Measurements from ENCODE around the gene ABHD8. TPM values are rescaled to one million over a fixed set of nuclear protein-coding genes. Genes with fewer than 3 reads are reported as not detected.

ABHD8 gene
- total and polyA plus RNA-seq, 2 of the 13 experiments (the other 11 are each of a cell fraction or from before 2014, with no cell fraction given): 6.3 to 7.2 TPM

DNA sequence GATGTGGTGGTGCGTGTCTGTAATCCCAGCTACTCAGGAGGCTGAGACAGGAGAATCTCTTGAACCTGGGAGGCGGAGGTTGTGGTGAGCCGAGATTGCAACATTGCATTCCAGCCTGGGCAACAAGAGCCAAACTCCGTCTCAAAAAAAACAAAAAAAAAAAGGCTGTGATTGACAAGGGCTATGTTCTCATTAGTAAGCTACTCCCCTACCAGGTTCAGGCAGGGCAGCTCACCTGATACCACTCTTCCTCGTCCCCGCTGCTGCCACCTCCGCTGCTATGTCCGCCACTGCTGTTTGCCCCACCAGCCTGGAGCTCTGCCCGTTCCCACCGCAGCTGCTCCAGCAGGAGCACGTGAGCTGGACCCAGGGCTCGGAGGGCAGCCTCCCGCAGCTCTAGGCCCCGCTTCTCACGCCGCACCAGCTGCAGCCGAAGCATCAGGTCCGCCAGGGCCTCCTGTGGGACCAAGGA is 48.0 kb downstream of the ABHD8 start (continued):
- TF ChIP-seq ZFP90 (CRISPR knock-in tag; IDR thresholded peaks at IDR 0.05; ENCODE audit: borderline replicate concordance) (no peak), ZNF329 (CRISPR knock-in tag; IDR thresholded peaks at IDR 0.05; ENCODE audit: low read depth) (no peak), ZNF460 (CRISPR knock-in tag; IDR thresholded peaks at IDR 0.05; ENCODE audit: borderline replicate concordance) (peak; percentile 80; the same call in 1 of the 2 replicates), CBFB (CRISPR knock-in tag; IDR thresholded peaks at IDR 0.05) (no peak; the same call in 1 of the 2 replicates), PAWR (CRISPR knock-in tag; IDR thresholded peaks at IDR 0.05; ENCODE audit: borderline replicate concordance) (no peak), HNRNPK (IDR thresholded peaks at IDR 0.05; ENCODE audit: low read depth, low read length, poor library complexity, severe bottlenecking) (no peak), HDAC2 (CRISPR knock-in tag; IDR thresholded peaks at IDR 0.05) (peak; percentile 10; the same call in 1 of the 2 replicates), PRMT3 (CRISPR knock-in tag; IDR thresholded peaks at IDR 0.05; ENCODE audit: borderline replicate concordance, low read depth) (no peak), SMARCE1 (IDR thresholded peaks at IDR 0.05; ENCODE audit: borderline replicate concordance) (no peak), RFX3 (CRISPR knock-in tag; IDR thresholded peaks at IDR 0.05) (no peak)
- TF ChIP-seq, protein P1, sequence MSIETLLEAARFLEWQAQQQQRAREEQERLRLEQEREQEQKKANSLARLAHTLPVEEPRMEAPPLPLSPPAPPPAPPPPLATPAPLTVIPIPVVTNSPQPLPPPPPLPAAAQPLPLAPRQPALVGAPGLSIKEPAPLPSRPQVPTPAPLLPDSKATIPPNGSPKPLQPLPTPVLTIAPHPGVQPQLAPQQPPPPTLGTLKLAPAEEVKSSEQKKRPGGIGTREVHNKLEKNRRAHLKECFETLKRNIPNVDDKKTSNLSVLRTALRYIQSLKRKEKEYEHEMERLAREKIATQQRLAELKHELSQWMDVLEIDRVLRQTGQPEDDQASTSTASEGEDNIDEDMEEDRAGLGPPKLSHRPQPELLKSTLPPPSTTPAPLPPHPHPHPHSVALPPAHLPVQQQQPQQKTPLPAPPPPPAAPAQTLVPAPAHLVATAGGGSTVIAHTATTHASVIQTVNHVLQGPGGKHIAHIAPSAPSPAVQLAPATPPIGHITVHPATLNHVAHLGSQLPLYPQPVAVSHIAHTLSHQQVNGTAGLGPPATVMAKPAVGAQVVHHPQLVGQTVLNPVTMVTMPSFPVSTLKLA (IDR thresholded peaks at IDR 0.05): no peak
- TF ChIP-seq, protein P2, sequence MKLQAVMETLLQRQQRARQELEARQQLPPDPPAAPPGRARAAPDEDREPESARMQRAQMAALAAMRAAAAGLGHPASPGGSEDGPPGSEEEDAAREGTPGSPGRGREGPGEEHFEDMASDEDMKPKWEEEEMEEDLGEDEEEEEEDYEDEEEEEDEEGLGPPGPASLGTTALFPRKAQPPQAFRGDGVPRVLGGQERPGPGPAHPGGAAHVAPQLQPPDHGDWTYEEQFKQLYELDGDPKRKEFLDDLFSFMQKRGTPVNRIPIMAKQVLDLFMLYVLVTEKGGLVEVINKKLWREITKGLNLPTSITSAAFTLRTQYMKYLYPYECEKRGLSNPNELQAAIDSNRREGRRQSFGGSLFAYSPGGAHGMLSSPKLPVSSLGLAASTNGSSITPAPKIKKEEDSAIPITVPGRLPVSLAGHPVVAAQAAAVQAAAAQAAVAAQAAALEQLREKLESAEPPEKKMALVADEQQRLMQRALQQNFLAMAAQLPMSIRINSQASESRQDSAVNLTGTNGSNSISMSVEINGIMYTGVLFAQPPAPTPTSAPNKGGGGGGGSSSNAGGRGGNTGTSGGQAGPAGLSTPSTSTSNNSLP (IDR thresholded peaks at IDR 0.05; ENCODE audit: low read depth, low read length): no peak
- TF ChIP-seq, protein P3, sequence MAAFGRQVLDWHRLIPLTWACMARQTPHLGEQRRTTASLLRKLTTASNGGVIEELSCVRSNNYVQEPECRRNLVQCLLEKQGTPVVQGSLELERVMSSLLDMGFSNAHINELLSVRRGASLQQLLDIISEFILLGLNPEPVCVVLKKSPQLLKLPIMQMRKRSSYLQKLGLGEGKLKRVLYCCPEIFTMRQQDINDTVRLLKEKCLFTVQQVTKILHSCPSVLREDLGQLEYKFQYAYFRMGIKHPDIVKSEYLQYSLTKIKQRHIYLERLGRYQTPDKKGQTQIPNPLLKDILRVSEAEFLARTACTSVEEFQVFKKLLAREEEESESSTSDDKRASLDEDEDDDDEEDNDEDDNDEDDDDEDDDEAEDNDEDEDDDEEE (CRISPR knock-in tag; IDR thresholded peaks at IDR 0.05): no peak
- TF ChIP-seq, protein P4, sequence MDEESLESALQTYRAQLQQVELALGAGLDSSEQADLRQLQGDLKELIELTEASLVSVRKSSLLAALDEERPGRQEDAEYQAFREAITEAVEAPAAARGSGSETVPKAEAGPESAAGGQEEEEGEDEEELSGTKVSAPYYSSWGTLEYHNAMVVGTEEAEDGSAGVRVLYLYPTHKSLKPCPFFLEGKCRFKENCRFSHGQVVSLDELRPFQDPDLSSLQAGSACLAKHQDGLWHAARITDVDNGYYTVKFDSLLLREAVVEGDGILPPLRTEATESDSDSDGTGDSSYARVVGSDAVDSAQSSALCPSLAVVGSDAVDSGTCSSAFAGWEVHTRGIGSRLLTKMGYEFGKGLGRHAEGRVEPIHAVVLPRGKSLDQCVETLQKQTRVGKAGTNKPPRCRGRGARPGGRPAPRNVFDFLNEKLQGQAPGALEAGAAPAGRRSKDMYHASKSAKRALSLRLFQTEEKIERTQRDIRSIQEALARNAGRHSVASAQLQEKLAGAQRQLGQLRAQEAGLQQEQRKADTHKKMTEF (CRISPR knock-in tag; IDR thresholded peaks at IDR 0.05): peak; percentile 72
